Lower lobe of right lung (tissue), 2 donors: ENCODE measurements around the gene UBE2L6. TPM values are rescaled to one million over a fixed set of nuclear protein-coding genes. Genes with fewer than 3 reads are reported as not detected.

Source experiments
- ATAC-seq, 2 donors: fragments of 200-7000 bp; cut with Tn5 transposase; one replicate each; pipeline ENCODE4 v1.9.1; 2020 to 2022; ENCODE audit warnings: mild to moderate bottlenecking in 2 of 2, moderate library complexity in 2 of 2
- DNase-seq: peaks from one replicate; pipeline ENCODE4 v3.0.0-alpha.2; 2020
- H3K27ac ChIP-seq: fragments of 200-600 bp; one replicate; pipeline ENCODE4 v1.8.0; 2022
- H3K27me3 ChIP-seq: fragments of 200-600 bp; one replicate; pipeline ENCODE4 v1.8.0; 2022; ENCODE audit warnings: low read depth
- H3K36me3 ChIP-seq: fragments of 200-600 bp; one replicate; pipeline ENCODE4 v1.8.0; 2022; ENCODE audit warnings: mild to moderate bottlenecking
- H3K4me1 ChIP-seq: fragments of 200-600 bp; one replicate; pipeline ENCODE4 v1.8.0; 2022
- H3K4me3 ChIP-seq: fragments of 200-600 bp; one replicate; pipeline ENCODE4 v1.8.0; 2022; ENCODE audit warnings: mild to moderate bottlenecking
- H3K9me3 ChIP-seq: fragments of 200-600 bp; one replicate; pipeline ENCODE4 v1.8.0; 2022
- intact Hi-C: fragments of 100-400 bp; cut with DNase I; formaldehyde crosslinking; loops from one replicate; pipeline ENCODE4 v1.11.0; 2022
- total RNA-seq: library from RNA; stranded (reverse); fragmentation: NEBNext Ultra II Directional; extraction: Animal tissue kit (Norgen Biotek cat#: 25700); gene quantifications from one replicate; pipeline ENCODE4 v1.2.1, GENCODE V29; 2021
- TF ChIP-seq, protein P1 (sequence below): fragments of 200-600 bp; IDR thresholded peaks from one replicate; pipeline ENCODE4 v1.8.0; 2022; ENCODE audit warnings: antibody characterized with exemption, mild to moderate bottlenecking
- donor health status: DM: no; HTN: yes; CAD: no; lungs with severe emphysema.

The UBE2L6 gene
- total RNA-seq, 1 donor from 2014 or later: 172 TPM

DNA sequence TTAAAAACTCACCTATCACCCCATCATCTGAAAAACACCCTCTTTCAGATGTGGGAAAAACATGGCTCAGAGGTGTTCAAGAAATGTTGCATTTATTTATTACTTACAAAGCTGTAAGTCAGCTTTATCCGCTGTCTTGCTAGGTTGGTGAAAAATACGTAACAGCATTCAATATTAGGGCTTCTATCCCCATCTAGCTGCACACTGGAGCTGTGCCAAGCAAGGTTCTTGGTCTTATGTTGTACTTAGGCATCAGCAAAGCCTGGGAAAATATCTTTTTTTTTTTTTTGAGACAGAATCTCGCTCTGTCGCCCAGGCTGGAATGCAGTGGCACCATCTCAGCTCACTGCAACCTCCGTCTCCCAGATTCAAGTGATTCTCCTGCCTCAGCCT lies 37.6 kb upstream of the UBE2L6 start:
- Histone ChIP-seq H3K27ac (no peak overlapping the region), H3K36me3 (peaks cover 75% of the 10 kb centered on the region), H3K4me3 (no peak overlapping the region), H3K27me3 (no peaks in the 10 kb centered on the region), H3K4me1 (no peaks in the 10 kb centered on the region), H3K9me3 (no peaks in the 10 kb centered on the region)
- intact Hi-C loops: no loop called here
- TF ChIP-seq, protein P1, sequence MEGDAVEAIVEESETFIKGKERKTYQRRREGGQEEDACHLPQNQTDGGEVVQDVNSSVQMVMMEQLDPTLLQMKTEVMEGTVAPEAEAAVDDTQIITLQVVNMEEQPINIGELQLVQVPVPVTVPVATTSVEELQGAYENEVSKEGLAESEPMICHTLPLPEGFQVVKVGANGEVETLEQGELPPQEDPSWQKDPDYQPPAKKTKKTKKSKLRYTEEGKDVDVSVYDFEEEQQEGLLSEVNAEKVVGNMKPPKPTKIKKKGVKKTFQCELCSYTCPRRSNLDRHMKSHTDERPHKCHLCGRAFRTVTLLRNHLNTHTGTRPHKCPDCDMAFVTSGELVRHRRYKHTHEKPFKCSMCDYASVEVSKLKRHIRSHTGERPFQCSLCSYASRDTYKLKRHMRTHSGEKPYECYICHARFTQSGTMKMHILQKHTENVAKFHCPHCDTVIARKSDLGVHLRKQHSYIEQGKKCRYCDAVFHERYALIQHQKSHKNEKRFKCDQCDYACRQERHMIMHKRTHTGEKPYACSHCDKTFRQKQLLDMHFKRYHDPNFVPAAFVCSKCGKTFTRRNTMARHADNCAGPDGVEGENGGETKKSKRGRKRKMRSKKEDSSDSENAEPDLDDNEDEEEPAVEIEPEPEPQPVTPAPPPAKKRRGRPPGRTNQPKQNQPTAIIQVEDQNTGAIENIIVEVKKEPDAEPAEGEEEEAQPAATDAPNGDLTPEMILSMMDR: no peak
- ATAC-seq (no peak), DNase-seq (no peak)

DNA sequence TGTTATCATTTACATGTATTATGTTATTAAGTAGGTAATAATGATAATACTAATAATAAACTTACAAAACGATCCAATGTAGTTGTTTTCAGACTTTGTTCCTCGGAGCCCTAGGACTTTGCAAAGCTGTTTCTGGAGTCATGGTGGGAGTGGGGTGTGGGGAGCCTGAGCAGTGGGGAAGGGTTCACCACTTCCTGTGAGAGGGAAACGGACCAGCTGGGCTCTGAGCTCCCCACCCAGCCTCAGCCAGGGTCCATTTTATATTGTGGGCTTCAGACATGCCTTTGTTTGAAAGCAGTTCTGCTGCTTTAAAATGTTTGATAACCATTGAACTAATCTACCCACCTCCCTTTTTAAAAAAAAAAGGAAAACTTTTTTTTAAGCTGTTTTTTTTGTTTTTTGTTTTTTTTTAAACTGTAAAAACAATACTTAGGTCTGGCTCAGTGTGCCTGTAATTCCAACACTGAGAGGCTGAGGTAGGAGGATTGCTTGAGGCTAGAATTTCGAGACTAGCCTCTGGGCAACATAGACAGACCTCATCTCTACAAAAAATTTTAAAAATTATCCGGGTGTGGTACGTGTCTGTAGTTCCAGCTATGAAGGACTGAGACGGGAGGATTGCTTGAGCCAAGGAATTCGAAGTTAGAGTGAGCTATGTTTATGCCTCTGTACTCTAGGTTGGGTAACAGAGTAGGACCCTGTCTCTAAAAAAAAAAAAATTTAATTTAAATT lies 37.0 kb upstream of the UBE2L6 start:
- H3K9me3 ChIP-seq: no peaks in the 10 kb centered on the region
- H3K27ac ChIP-seq: no peak overlapping the region
- TF ChIP-seq, protein P1: no peak
- ATAC-seq (no peak), DNase-seq (no peak)
- no peak overlapping the region for H3K4me3 ChIP-seq
- H3K36me3 ChIP-seq: peaks cover 69% of the 10 kb centered on the region
- intact Hi-C loops: no loop called here
- no peaks in the 10 kb centered on the region for H3K27me3 ChIP-seq
- peaks cover 3% of the 10 kb centered on the region for H3K4me1 ChIP-seq

DNA sequence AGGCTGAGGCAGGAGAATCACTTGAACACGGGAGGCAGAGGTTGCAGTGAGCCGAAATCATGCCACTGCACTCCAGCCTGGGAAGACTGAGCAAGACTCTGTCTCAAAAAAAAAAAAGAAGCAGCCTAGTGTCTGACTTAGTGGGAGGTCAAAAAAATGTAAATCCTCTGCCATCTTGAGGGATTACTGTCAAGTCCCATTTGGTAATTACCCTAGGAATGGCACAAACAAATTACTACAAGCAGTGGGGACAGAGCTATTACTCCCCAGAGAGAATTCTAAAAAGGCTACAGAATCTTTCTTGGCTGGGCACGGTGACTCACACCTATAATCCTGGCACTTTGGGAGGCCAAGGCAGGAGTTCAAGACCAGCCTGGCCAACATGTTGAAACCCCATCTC lies 33.8 kb upstream of the UBE2L6 start:
- intact Hi-C loops: no loop called here
- no peak overlapping the region for H3K27ac ChIP-seq
- no peak overlapping the region for H3K4me3 ChIP-seq
- TF ChIP-seq, protein P1: no peak
- H3K36me3 ChIP-seq: peaks cover 39% of the 10 kb centered on the region
- DNase-seq (no peak), ATAC-seq (no peak)
- H3K4me1 ChIP-seq: peaks cover 26% of the 10 kb centered on the region
- no peaks in the 10 kb centered on the region for H3K9me3 ChIP-seq
- no peaks in the 10 kb centered on the region for H3K27me3 ChIP-seq

DNA sequence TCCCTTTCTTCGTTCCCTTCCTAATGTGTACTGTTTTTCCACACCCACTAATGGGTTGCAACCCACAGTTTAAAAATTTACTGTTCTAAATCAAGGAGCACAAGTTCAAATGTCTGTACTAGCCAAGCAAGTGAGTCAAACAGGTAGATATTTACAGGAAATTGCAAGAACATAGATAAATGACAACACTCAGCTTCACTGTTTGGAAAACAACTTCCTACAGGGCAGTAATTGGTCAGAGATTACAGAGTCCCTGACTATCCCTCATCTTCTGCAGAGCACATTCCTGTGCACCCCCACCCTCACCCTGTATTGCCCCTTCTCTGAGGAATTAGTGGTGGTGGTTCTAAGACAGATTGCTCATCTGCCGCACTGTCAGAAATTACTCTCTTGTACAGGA lies 31.9 kb upstream of the UBE2L6 start:
- intact Hi-C loops: no loop called here
- H3K36me3 ChIP-seq: peaks cover 19% of the 10 kb centered on the region
- H3K4me3 ChIP-seq: peak overlapping the region; percentile 66
- TF ChIP-seq, protein P1: no peak
- no peak for ATAC-seq
- no peak for DNase-seq
- H3K9me3 ChIP-seq: no peaks in the 10 kb centered on the region
- peak overlapping the region; percentile 86 for H3K27ac ChIP-seq
- H3K4me1 ChIP-seq: peaks cover 27% of the 10 kb centered on the region
- no peaks in the 10 kb centered on the region for H3K27me3 ChIP-seq

DNA sequence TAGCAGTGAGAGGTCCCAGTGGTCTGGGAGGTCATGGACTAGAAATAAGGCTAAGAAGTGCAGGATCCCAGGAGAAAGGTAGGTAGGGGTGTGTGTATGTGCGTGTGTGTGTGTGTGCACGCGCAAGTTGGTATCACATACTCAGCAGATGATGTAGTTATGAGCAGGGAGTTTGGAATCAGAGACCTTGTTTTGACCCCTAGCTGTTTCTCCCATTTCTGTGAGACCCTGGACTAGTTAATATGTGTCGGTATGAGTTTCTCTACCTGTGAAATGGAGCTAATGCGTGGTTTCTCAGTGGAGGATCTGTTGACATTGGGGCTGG lies 31.3 kb upstream of the UBE2L6 start:
- no peaks in the 10 kb centered on the region for H3K27me3 ChIP-seq
- DNase-seq (no peak), ATAC-seq (peak in 1 of 2 donors; percentile 3)
- H3K9me3 ChIP-seq: no peaks in the 10 kb centered on the region
- peak overlapping the region; percentile 66 for H3K4me3 ChIP-seq
- peaks cover 27% of the 10 kb centered on the region for H3K4me1 ChIP-seq
- H3K27ac ChIP-seq: peak overlapping the region; percentile 86
- peaks cover 18% of the 10 kb centered on the region for H3K36me3 ChIP-seq
- TF ChIP-seq, protein P1: no peak
- intact Hi-C loops: no loop called here
